ENCODE measurements around the gene NDEL1. TPM values are rescaled to one million over a fixed set of nuclear protein-coding genes. Genes with fewer than 3 reads are reported as not detected.

The NDEL1 gene
- total RNA-seq, 1 donor: 69.8 TPM

DNA sequence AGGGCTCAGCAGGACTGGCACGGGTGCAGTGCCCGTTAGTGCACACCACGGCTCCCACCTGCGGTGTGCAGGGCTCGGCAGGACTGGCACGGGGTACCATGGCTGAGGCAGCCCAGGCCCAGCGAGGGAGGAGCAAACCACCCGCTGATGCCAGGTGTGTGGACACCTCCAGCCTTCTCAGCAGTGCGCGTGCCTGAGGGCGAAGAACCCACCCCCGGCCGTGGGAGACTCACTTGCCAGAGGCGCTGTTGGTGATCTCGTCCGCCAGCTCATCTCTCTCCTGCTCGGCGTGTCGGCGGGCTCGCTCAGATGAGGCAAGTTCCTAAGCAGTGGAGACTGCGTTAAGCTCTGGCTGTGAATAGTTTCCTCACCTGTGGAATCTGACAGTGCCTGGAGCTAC, 45.4 kb downstream of the NDEL1 start:
- Histone ChIP-seq H3K4me3 (ENCODE audit: insufficient read depth, low read length) (no peak overlapping the region), H2AFZ (ENCODE audit: low read length) (no peak overlapping the region), H3K27me3 (ENCODE audit: insufficient read depth, low read length) (no peaks in the 10 kb centered on the region), H3K4me1 (ENCODE audit: insufficient read depth, low read length) (peaks cover 15% of the 10 kb centered on the region), H3K27ac (ENCODE audit: low read depth, low read length) (no peak overlapping the region), H3K9me3 (ENCODE audit: low read depth, low read length) (no peaks in the 10 kb centered on the region), H3K36me3 (ENCODE audit: insufficient read depth, low read length) (peaks cover 73% of the 10 kb centered on the region), H4K20me1 (ENCODE audit: insufficient read depth, low read length) (peaks cover 13% of the 10 kb centered on the region), H3K4me2 (ENCODE audit: insufficient read depth, low read length) (no peak overlapping the region), H3K79me2 (ENCODE audit: insufficient read depth, low read length) (no peaks in the 10 kb centered on the region)
- no peak for TF ChIP-seq CTCF (IDR thresholded peaks at IDR 0.05; ENCODE audit: extremely low read depth, low read depth, low read length)
- DNase-seq (ENCODE audit: insufficient read length, low spot score, missing footprints): no peak

DNA sequence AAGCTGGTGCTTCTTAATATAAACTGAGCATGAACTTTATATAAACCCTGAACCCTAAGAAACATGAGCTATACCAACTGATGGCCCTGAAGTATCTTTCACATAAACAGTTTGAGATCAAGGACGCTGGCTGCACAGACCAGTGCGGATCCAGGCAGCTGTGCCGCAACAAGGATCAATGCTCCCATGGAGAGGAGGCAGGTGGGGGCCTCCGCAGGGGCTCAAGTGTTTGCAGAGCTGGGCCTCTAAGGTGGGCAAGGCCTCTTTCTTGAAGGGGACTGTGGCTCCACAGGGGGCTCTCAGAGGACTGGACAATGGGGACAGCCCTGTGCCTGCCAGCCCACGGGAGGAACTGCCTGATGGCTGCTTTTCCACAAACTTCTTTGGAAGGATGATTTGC, 46.0 kb downstream of the NDEL1 start:
- Histone ChIP-seq H3K4me2 (ENCODE audit: insufficient read depth, low read length) (no peak overlapping the region), H3K36me3 (ENCODE audit: insufficient read depth, low read length) (peaks cover 74% of the 10 kb centered on the region), H2AFZ (ENCODE audit: low read length) (no peak overlapping the region), H3K4me1 (ENCODE audit: insufficient read depth, low read length) (peaks cover 15% of the 10 kb centered on the region), H4K20me1 (ENCODE audit: insufficient read depth, low read length) (peaks cover 13% of the 10 kb centered on the region), H3K9me3 (ENCODE audit: low read depth, low read length) (no peaks in the 10 kb centered on the region), H3K27me3 (ENCODE audit: insufficient read depth, low read length) (no peaks in the 10 kb centered on the region), H3K4me3 (ENCODE audit: insufficient read depth, low read length) (no peak overlapping the region), H3K27ac (ENCODE audit: low read depth, low read length) (no peak overlapping the region), H3K79me2 (ENCODE audit: insufficient read depth, low read length) (no peaks in the 10 kb centered on the region)
- no peak for TF ChIP-seq CTCF (IDR thresholded peaks at IDR 0.05; ENCODE audit: extremely low read depth, low read depth, low read length)
- no peak for DNase-seq (ENCODE audit: insufficient read length, low spot score, missing footprints)

DNA sequence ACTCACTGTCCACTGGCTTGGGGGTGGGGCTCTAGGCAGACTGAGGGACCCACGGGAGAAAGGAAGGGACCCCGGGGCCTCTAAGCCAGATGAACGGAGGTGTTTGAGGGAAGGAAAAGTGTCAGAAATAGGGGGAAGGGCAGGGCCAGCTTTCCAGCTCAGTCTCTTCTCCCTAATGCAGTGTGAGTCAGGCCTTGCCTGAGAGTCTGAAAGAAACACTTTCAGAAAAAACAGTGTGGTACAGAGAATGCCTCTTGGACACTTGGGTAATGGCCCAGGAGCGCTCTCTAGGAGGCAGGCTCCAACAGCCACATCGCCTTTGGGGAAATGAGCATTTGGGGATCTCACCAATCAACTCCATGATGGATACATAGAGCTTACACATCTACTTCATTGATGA, 46.9 kb downstream of the NDEL1 start:
- H3K27ac ChIP-seq (ENCODE audit: low read depth, low read length): no peak overlapping the region
- H3K9me3 ChIP-seq (ENCODE audit: low read depth, low read length): no peaks in the 10 kb centered on the region
- H3K4me2 ChIP-seq (ENCODE audit: insufficient read depth, low read length): no peak overlapping the region
- no peak for TF ChIP-seq CTCF (IDR thresholded peaks at IDR 0.05; ENCODE audit: extremely low read depth, low read depth, low read length)
- no peak overlapping the region for H2AFZ ChIP-seq (ENCODE audit: low read length)
- H3K36me3 ChIP-seq (ENCODE audit: insufficient read depth, low read length): peaks cover 74% of the 10 kb centered on the region
- no peaks in the 10 kb centered on the region for H3K79me2 ChIP-seq (ENCODE audit: insufficient read depth, low read length)
- peaks cover 13% of the 10 kb centered on the region for H4K20me1 ChIP-seq (ENCODE audit: insufficient read depth, low read length)
- DNase-seq (ENCODE audit: insufficient read length, low spot score, missing footprints): no peak
- no peaks in the 10 kb centered on the region for H3K27me3 ChIP-seq (ENCODE audit: insufficient read depth, low read length)
- peaks cover 15% of the 10 kb centered on the region for H3K4me1 ChIP-seq (ENCODE audit: insufficient read depth, low read length)
- no peak overlapping the region for H3K4me3 ChIP-seq (ENCODE audit: insufficient read depth, low read length)

GRCh38 chr17:8484465-8484864, 48.8 kb downstream of the NDEL1 start:
- Histone ChIP-seq H3K79me2 (ENCODE audit: insufficient read depth, low read length) (no peaks in the 10 kb centered on the region), H3K27me3 (ENCODE audit: insufficient read depth, low read length) (no peaks in the 10 kb centered on the region), H3K4me2 (ENCODE audit: insufficient read depth, low read length) (no peak overlapping the region), H3K4me3 (ENCODE audit: insufficient read depth, low read length) (no peak overlapping the region), H4K20me1 (ENCODE audit: insufficient read depth, low read length) (peaks cover 17% of the 10 kb centered on the region), H3K4me1 (ENCODE audit: insufficient read depth, low read length) (peaks cover 19% of the 10 kb centered on the region), H3K27ac (ENCODE audit: low read depth, low read length) (no peak overlapping the region), H3K36me3 (ENCODE audit: insufficient read depth, low read length) (peaks cover 73% of the 10 kb centered on the region), H3K9me3 (ENCODE audit: low read depth, low read length) (no peaks in the 10 kb centered on the region), H2AFZ (ENCODE audit: low read length) (no peak overlapping the region)
- DNase-seq (ENCODE audit: insufficient read length, low spot score, missing footprints): no peak
- no peak for TF ChIP-seq CTCF (IDR thresholded peaks at IDR 0.05; ENCODE audit: extremely low read depth, low read depth, low read length)
